GM18873 (cell line): Measurements from ENCODE around the gene DCAF4.
A peak's percentile ranks its signal among the peaks of the same experiment; 100 is the strongest.

ENCODE experiments used
- ATAC-seq: cut with Tn5 transposase; IDR thresholded peaks from one replicate; pipeline ENCODE4 v1.9.1; 2021; ENCODE audit warnings: mild to moderate bottlenecking, moderate library complexity, moderate number of reproducible peaks; ENCODE audit not compliant: unreplicated experiment, low FRiP score

The DCAF4 gene

DNA sequence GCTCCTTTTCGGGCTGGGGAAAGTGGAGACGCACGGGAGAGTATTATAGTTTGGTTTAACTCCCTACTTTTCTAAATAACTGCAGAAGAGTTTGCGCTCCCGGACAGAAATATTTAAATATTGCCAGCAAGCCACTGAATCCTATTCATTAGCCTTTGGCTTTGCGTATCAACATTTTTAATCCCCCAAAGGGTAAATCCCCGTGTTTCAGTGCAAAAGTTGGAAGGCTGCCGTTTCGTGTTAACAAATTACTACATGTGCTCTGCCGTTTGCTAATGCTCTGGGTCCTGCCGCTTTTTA lies 32.0 kb upstream of the DCAF4 start:
- no peak for ATAC-seq

DNA sequence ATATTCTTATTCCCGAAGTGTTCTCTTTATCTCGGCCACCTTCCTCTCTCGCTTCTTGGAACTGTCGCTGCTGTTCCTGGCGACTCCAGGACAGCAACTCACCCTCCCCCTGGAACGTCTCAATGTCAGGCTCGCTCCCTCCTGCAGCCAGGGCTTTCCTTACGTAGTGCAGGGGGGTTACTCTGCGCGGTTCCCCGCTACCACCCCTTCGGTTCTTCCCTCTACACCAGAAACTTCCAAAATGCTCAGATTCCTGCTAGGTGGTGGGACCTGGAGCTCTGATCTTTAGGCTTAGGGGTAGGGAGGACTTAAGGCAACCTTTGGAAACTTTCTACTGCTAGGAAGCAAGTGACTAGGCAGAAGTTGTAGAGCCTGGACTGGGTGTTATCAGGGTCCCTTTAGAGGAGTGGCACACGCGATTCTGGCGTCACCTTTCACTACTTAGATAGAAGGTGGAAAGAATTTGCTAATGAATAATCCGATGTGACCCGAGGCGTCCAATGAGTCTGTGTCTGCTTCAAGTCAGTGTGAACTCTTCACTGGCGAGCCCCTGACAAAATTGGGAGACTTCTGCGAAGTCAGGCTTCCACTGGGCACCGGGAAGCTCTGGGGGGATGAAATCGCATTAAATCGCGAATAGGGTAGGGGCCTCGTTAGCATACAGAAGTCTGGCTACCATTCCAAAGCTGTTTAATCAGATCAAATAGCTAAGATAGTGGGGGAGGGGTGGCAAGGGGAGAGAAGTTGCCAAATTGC lies 31.5 kb upstream of the DCAF4 start:
- no peak for ATAC-seq

DNA sequence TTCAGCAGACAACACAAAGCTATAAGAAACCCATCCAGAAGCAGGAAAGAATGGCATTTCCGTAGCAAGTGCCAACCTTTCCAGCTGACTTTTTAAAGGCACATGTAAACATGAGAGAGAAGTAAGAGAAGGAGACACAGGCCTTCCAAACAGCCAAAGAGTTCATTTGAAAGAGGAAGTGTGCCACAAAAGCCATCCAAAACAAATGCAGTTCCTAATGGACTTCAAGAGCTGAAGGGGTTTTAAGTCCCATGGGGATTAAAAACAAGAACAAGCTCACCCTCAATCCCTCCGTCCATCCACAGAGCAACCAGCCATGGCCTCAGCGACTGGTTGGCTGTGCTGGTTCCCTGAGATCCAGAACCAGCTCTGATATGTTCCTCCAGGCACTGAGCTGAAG lies 27.8 kb upstream of the DCAF4 start:
- ATAC-seq, result no peak

DNA sequence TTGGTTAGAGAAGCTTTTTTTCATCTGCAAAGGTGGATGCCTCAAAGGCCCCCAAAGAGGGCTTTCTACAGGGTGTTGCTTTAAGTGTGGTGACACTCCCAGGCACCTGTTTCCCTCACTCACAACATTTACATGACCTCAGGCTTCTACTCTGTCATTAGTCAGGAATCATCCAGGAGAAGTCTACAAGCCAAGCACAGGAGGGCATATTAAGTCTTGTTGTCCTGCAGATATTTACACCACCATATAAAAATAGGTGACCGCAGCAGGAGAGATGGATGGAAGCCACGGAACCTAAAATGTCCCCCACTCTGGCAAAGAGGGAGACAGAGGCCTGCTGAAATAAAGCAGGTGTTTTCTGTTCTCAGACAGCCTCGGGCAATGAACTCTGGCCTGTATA lies 24.9 kb upstream of the DCAF4 start:
- no peak for ATAC-seq

DNA sequence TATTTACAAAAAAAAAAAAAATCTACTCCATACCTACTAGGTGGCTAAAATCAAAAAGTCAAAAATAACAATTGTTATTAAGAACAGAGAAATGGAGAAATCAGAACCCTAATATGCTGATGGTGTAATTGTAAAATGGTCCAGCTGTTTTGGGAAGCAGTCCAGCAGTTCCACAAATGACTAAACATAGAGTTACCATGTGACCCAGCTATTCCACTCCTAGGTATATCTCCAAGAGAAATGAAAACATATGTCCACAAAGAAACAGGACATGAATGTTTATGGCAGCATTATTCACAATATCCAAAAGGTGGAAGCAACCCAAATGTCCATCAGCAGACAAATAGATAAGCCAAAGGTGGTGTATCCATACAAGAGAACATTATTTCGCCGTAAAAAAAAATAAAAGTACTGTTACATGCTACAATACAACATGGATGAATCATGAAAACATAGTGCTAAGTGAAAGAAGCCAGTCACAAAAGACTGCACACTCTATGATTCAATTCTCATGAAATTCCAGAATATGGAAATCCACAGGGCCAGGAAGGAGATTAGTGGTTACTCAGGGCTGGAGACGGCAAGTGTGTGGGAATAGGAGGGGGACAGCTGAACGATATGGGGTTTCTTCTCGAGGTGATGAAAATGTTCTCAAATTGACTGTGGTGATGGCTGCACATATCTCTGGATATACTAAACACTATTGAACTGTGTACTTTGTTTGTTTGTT lies 23.3 kb upstream of the DCAF4 start:
- ATAC-seq, result no peak

DNA sequence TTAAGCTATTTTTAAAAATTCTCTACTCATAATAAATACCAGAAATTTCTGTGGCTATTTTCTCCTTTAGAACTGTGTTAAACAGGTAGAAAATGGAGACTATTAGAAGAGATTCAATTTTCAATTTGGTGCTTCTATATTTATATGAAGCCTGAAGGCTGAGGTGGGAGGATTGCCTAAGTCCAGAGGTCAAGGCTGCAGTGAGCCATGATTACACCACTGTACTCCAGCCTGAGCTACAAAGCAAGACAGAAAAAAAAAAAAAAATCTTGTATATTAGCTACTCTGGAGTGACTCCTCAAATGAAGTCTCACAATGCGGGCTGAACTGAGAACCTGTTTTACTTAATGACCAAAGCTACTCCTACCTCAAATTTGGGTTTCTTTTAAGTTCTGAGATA lies 22.5 kb upstream of the DCAF4 start:
- no peak for ATAC-seq

DNA sequence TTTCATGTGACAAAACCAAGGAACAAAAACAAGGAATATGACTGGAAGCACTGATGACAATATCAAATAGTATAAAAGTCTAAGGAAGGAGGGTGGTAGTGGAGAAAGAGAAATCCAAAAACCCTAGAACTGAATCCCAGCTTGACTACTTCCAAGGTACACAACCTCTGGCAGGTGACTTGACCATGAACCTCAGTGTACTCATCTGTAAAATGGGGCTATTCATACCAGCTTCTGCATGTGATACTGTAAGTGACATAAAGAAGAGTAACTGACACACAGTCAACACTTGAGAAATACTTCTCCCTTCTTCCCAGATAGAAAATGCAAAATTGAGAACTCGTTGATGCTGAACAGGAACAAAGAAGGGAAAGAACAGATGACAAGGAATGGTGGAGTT lies 22.0 kb upstream of the DCAF4 start:
- ATAC-seq, result no peak

DNA sequence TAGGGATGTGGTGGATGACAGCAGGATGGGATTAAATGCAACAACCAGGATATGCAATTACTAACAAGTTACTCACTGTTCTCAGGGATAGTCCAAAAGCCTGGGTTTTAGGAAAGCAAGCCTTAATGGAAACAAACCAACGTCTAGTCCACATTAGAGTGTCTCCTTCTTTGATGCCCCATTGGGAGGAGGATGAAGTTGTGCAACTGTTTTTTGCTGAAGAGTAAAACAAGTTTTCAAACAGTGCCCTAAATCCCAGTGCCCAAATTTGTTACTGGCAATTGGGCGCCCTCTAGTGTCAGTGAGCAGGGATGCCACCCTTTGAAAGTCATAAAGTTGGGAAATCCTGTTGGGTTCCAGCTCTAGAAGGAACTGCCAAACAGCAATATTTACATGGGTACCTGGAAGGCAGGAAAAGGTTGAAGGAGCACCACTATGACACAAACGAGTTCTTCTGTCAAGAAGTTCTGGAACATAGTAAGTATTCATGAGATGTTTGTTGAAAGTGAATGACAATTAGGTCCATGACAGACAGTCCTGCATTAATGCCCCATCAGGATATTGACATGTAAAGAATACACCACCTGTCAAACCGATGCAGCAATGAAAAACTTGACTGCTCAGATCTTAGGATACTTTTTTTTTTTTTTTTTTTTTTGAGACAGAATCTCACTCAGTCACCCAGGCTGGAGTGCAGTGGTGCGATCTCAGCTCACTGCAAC lies 21.3 kb upstream of the DCAF4 start:
- ATAC-seq, result no peak

DNA sequence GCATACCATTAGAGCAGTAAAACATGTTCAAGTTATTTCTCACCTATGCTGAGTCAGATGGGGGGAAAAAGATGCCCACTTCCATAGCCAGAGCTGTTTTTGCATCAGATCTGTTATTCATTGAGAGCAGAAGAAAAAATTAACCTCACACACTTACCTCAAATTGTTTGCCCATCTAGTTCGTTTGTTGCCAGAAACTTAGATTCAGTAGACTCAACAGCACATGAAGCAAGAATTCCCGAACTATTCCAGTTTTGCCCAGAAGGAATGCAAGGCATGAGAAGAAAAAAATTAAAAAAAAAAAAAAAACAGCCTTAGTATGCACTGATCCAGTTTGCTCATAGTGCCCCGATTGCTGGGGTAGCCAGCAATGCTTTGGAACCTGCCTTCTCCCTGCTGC lies 19.9 kb upstream of the DCAF4 start:
- ATAC-seq, result no peak

DNA sequence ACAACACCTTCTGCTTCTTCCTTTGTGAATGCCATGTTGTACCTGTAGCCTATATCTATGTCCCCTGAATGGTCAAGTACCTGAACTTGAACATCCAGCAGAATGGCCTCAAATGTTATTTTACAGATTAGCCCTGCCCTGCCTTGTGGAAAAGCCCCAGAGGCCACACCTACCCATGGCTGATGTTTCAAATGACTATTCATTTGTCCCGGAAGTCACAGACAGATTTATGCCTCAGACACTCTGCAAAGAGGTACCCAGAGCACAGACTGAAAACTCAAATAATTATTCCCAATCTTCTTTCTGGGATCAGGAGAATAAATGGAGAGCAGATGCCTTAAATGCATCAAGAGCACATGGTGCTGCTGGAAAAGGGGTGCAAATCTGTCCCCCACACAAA lies 19.4 kb upstream of the DCAF4 start:
- ATAC-seq, result no peak

DNA sequence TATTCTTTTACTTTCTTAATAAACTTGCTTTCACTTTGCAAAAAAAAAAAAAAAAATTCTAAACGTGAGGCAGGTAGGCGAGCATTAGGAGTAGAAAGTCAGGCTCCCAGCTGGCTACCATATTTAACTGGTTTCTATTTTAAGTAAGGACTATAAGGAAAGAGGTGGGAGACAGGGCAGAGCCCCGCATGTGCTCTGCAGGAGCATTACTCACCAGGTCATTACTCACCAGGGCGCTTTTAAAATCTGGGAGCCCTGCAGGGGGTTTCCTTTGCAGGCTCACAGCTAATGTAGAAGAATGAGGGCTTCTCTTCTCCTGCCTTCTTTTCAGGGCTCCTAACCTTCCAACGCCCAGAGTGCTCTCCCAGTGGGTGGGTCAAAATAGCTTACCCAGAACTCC lies 18.4 kb upstream of the DCAF4 start:
- ATAC-seq, result no peak

DNA sequence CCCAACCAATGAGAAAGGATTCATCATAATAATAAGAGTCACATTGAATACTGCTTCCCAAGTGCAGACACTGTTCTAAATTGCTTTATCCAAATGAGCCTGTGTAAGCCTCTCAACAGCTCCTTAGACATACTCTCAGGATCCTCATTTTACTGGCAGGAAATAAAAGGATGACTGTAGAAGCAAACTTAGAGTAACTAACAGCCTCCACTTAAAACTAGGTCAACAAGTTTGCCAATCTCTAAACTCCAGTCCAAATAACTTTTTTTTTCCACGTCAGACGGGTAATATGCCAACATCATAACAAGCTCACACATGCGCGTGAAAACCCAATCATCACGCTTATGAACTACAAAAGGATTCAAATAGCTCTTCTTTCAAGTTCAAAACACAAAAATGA lies 17.1 kb upstream of the DCAF4 start:
- no peak for ATAC-seq

DNA sequence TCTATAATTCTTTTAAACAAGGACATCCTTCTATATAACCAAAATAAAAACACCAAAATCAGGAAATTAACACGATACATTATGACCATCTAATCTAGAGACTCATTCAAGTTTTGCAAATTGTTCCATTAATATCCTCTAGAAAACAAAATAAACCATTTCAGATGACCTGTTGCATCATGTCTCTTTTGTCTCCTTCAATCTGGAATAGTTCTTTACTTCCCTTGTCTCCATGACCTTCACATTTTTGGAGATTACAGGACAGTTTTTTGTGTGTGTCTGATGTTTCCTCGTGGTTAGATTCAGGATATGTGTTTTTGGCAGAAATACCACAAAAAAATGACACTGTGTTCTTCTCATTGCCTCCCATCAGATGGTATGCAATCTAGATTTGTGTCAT lies 12.5 kb upstream of the DCAF4 start:
- ATAC-seq, result no peak

DNA sequence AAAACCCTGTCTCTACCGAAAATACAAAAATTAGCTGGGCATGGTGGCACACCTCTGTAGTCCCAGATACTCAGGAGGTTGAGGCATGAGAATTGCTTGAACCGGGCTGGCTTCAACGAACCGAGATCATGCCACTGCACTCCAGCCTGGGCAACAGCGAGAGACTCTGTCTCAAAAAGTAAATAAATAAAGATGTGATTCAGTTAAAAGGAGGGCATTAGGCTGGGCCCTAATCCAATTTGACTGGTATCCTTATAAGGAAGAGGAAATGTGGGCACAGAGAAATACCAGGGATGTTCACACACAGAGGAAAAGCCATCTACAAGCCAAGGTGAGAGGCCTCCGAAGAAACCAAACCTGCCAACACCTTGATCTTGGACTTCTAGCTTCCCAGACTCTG lies 10.1 kb upstream of the DCAF4 start:
- no peak for ATAC-seq

DNA sequence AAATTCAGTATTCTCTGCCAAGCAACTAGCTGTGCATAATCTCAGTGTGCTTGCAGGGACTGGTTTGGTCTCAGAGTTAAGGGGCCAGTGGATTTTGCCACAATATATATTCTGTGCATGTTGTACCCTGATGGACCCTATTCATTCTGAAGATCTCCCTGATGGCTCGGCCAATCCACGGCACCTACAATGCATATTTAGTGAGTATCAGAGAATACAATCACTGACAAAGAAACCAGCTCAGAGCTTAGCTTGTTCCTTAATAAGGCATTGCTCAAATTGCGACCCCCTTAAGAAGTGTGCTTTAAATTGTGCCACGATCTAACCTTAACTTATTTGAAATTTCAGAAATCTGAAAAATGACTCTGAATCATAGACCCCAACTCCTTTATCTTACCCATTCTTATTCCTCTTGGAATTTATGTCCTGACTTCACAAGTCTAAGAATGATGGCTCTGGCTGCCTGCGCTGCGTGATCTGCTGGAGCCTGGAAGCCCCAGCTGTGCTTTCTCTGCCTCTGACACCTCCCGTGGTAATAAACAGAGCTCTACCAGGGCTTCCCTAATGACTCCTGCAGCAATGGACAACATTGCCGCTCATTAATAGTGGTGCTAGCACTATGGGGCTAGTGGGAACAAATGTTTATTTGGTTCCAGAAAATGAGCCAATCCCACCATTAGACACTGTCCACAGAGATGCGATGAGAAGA lies 9.0 kb upstream of the DCAF4 start:
- no peak for ATAC-seq

DNA sequence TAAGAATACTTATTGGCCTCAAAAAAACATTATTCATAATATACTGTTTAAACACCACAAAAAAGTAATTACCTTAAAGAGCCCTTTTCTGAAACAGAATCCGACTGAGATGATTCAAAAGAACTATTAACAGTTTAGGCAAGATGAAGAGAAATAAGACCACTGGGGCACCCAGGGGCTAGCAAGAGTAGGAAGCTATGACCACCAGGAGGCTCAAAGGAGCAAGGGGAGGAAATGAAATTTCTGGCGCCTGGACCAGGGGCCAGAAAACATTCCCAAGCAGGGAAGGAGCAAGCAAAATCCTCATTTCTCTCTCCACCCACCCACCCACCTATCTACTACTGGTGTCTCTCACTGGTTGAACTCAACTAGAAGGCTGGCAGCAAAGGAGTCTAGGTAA lies 6.3 kb upstream of the DCAF4 start:
- no peak for ATAC-seq

DNA sequence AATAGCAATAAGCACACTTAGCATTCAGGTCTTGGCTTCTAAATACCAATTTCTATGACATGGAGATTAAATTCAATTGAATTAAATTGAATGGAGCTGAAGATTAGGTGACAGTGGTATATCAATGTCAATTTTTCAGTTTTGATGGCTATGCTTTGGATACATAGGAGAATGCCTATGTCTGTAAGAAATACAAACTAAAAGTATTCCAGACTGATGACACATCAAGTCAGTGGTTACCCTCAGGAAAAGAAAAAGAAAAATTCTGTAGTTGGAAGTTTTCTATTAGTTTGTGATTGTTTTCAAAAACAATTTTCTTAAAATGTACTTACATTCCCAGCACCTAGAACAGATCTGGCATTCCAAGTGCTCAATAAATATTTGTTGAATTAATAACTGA lies 4.9 kb upstream of the DCAF4 start:
- ATAC-seq, result no peak

DNA sequence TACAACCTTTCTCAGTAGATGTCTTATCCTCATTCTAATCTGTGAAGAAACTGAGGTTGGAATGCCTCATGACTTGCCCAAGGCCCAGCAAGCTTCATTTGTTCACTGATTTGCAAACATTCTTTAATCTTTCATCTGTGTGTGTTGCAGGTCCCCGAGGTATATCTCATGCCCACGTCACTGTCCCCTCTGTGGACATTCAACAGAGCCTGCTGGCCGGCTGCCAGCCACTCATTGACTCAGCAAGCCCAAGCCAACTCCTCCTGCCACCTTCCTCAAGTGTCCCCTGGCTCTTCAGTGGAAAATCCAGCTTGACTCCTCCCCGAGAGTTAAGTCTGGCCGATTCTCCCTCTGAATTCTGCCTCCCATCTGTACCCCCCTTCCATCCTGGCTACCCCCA lies 1.9 kb upstream of the DCAF4 start:
- ATAC-seq, result no peak

DNA sequence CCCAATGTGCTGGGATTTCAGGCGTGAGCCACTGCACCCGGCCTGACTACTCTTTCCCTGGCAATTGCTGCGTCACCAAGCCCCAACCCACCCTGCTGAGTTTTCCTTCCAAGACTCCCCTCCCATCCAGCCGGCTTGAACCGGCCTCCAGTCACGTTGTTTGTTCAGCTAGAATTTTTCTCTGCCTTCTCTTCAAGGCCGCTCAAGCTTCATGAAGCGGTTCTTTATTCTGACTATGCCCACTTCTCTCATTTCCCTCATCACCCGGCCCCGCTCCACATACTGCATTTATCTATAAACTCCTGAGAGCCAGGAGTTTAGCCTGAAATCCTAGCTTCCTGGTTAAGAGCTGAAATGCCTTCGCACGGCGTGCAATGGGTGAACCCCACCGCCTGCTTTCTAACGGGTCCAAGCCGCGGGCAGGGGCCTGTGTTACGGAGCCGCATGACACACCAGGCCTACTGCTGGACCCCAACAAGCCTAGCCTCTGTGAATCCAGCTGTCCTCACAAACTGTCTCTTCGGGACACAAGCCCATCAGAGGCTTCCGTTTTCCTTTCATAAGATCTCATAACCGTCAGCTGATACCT lies 999 bp upstream of the DCAF4 start:
- ATAC-seq, result no peak

DNA sequence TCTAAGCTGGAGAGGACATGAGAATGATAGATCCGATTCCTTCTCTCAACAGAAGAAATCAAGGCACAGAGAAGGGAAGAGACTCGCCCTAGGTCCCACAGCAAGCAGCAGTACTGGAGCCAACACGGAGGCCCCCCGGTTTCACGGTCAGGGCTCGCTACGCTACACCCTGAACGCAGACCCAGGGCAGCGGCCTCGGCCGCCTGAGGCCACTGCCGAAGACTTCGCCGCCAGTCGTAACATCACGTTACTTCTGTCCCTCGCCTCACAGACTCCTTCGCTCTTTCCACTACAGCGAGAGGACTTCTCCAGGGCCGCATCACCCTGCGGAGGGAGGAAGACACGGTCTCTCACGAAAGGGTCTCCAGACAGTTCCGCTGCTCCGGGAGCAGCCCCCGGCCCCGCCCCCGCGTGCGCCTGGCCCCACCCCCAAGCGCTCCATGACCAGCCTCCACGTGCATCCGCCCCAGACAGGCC lies 411 bp upstream of the DCAF4 start:
- peak; percentile 4 for ATAC-seq

DNA sequence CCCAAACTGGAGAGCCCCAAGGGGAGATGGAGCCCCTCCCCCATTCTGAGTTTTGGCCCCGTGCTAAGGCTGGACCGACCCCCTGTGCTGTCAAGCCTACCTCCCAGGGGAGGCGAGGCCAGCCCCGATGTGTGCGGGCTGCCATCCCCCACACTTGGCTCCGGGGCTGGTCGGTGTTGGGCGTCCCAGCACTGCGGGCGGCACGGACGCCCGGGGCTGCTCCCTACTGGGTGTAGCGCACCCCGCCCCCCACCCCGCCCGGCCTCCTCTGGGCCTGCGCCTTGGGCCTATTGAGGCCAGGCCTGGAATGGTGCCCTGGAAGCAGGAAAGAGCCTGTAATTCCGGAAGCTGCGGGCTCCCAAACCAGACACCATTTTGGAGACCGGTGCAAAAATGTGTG lies 2.6 kb downstream of the DCAF4 start:
- ATAC-seq, result no peak
